ENCODE measurements around the gene HYDIN.
"Not testable (repeated sequence)": the region's sequence is repeated elsewhere in the genome, so short reads cannot be mapped to it uniquely, and the experiment has no call there.

DNA sequence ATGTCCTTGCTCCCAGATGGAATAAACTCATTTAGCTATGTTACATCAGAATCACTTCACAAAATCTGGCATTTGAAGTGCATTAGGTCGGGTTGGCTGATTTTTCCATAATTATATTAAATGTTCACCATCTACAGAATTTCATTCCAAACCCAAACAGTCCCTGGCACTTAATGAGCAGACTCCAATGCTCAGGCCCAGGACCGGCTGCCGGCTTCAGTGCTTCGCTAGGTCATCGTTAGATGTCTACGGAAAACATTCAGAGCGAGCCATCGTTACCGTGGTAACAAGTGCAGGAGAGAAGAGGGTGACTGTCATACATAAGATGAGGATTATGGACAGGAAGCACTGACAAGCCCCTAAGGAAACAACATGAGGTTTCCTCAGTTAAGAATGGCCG, 215.1 kb downstream of the HYDIN start:
- TF ChIP-seq, protein P1, sequence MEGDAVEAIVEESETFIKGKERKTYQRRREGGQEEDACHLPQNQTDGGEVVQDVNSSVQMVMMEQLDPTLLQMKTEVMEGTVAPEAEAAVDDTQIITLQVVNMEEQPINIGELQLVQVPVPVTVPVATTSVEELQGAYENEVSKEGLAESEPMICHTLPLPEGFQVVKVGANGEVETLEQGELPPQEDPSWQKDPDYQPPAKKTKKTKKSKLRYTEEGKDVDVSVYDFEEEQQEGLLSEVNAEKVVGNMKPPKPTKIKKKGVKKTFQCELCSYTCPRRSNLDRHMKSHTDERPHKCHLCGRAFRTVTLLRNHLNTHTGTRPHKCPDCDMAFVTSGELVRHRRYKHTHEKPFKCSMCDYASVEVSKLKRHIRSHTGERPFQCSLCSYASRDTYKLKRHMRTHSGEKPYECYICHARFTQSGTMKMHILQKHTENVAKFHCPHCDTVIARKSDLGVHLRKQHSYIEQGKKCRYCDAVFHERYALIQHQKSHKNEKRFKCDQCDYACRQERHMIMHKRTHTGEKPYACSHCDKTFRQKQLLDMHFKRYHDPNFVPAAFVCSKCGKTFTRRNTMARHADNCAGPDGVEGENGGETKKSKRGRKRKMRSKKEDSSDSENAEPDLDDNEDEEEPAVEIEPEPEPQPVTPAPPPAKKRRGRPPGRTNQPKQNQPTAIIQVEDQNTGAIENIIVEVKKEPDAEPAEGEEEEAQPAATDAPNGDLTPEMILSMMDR (IDR thresholded peaks at IDR 0.05): not testable (repeated sequence)
- not testable (repeated sequence) for TF ChIP-seq POLR2A (IDR thresholded peaks at IDR 0.05)
